Coronary artery (tissue), 2 donors: ENCODE results near the gene PRELID1.
A peak's percentile ranks its signal among the peaks of the same experiment; 100 is the strongest.

Experiments used
- DNase-seq: peaks from one replicate; pipeline ENCODE4 v3.0.0-alpha.2; 2017; ENCODE audit warnings: low spot score
- H3K27ac ChIP-seq, 2 donors: fragments of 200-600 bp; sonication (generic); one replicate each; pipeline ENCODE4 v1.5.1; 2016 to 2019
- H3K4me3 ChIP-seq: fragments of 200-600 bp; sonication (generic); 2 replicates; pipeline ENCODE4 v1.5.1; 2016; ENCODE audit warnings: mild to moderate bottlenecking, moderate library complexity
- TF ChIP-seq, protein P1 (sequence below): fragments of 200-600 bp; sonication (generic); IDR thresholded peaks from one replicate; pipeline ENCODE4 v1.5.1; 2019; ENCODE audit warnings: antibody characterized with exemption

The PRELID1 gene

DNA sequence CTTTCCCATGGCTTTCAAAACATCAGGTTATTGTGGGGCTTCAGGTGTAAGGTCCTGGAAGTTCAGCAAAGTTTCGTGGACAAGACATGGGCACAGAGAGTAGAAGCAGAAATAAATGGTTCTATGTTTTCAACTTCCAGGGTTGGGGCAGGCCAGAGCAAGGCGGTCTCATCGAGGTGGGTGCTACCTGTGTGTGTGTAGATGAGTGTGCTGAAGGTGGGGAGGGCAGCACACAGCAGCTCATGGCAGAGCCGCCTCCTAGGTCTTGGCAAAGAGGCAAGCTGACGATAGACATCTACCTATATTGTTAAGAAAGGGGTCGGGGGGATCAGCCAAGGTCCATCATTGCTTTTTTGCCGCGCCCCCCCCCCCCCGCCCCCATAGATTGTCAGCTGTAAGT, 3.9 kb upstream of the PRELID1 start:
- H3K27ac ChIP-seq, result peak overlapping the region in 1 of 2 donors; percentile 63
- DNase-seq, result no peak
- H3K4me3 ChIP-seq, result no peak overlapping the region
- TF ChIP-seq, protein P1, sequence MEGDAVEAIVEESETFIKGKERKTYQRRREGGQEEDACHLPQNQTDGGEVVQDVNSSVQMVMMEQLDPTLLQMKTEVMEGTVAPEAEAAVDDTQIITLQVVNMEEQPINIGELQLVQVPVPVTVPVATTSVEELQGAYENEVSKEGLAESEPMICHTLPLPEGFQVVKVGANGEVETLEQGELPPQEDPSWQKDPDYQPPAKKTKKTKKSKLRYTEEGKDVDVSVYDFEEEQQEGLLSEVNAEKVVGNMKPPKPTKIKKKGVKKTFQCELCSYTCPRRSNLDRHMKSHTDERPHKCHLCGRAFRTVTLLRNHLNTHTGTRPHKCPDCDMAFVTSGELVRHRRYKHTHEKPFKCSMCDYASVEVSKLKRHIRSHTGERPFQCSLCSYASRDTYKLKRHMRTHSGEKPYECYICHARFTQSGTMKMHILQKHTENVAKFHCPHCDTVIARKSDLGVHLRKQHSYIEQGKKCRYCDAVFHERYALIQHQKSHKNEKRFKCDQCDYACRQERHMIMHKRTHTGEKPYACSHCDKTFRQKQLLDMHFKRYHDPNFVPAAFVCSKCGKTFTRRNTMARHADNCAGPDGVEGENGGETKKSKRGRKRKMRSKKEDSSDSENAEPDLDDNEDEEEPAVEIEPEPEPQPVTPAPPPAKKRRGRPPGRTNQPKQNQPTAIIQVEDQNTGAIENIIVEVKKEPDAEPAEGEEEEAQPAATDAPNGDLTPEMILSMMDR, result no peak

DNA sequence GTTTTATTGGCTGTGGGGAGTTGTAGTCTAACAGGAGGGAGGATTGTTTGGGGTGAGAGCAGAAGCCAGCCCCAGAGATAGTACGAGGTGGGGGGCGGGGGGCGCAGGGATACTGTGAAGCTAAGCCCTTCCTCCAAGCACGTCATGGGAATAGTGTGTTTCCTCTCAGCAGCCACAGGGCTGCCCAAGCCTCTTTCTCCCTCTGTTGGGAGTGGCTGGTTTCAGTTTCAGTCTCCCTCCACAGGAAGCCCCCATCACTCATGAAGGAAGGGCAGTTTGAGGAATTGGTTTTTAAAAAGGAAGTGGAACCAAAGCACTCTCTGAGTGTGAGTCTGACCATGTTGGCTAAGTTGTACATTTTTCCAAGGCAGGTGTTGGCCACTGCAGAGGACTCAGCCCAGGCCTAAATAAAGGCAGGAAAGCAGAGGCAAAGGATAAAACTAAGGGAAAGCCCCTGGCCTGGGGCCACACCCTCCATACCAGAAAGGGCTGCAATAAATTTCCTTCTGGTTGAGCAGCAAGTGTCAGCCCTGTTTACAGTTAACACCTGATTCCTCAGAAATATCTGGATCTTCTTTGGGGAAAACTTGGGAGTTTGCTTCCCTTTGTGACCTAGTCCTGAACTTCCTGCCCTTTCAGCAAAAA, 3.2 kb upstream of the PRELID1 start:
- TF ChIP-seq, protein P1, result no peak
- H3K4me3 ChIP-seq, result no peak overlapping the region
- peak overlapping the region in 1 of 2 donors; percentile 63 for H3K27ac ChIP-seq
- peak; percentile 72 for DNase-seq

DNA sequence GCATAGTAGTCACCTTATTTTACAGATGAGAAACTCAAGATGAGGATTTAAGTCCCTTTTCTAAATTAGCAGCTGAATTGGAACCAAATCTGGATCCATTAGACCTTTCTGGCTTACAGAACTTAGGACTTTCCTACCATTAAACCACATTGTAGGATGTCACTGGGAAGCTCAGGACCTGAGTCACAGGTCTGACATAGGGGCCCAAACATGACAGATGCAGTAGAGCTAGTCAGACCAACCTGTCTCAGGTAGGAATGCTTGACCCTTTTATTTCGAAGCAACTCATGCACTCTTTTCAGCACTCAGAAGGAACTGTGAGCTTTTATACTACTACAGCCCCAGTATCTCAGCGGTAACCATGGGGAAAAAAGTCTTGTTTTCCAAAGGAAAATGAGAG, 2.6 kb upstream of the PRELID1 start:
- Histone ChIP-seq H3K27ac (peak overlapping the region in 1 of 2 donors; percentile 63), H3K4me3 (no peak overlapping the region)
- DNase-seq, result no peak
- TF ChIP-seq, protein P1, result no peak

- TF ChIP-seq, protein P1, result no peak
- no peak for DNase-seq
- Histone ChIP-seq H3K27ac (peak overlapping the region in 1 of 2 donors; percentile 44), H3K4me3 (peak overlapping the region; percentile 16)
Observed at GRCh38 chr5:177301503-177302165, 2.0 kb upstream of the PRELID1 start.

DNA sequence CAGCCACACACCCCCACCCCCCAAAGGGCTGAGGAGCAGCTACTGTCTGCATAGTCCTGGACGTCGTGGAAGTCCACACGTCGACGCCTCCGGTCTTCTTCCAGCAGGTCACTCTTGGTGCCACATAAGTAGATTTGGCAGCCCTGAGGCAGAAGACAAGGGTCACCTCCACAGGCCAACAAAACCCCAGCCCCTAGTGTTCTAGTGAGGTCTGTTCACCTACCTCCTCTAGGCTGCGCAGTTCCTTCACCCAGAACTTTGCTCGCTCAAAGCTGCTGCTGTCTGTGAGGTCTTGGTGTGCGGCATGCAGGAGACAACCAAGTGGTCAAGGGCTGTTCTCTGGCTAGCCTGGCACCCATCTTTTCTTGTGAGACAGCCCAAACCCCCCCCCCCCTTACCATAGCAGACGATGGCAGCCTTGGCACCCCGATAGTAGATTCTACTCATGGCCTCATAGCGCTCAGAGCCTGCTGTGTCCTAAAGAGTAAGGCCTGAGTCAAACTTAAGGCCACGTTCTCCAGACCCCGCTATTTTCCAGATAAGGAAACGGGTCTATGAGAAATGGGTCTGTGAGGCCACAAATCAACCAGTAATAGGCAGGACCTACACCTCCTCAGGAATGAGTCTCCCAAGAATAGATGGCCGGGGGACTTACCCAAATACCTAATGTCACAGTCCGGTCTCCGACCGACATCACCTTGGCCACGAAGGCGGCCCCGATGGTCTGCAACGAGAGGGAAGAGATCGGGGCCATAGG, 1.1 kb upstream of the PRELID1 start:
- TF ChIP-seq, protein P1, result no peak
- peak overlapping the region; percentile 95 for H3K4me3 ChIP-seq
- peak; percentile 70 for DNase-seq
- H3K27ac ChIP-seq, result peak overlapping the region in 1 of 2 donors; percentile 91

DNA sequence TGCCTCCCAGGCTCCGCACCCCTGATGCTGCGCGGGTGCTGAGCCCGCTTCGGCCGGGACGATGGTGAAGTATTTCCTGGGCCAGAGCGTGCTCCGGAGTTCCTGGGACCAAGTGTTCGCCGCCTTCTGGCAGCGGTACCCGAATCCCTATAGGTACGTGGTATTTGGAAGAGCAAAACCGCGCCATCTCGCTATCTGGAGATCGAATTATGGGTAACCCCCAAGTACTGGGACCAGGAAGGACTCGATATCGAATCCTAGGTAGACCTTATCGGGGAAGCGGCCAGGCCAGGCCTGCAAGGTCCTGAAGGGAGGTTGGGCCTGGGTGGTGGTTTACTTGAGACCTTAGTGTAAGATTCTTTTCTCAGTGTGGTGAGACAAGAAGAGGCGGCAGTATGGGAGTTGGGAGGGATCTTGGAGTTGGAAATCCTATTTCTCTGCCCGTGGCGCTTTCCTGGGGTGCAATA, 359 bp downstream of the PRELID1 start:
- peak overlapping the region; percentile 29 to 91 for H3K27ac ChIP-seq
- H3K4me3 ChIP-seq, result peak overlapping the region; percentile 95
- TF ChIP-seq, protein P1, result no peak
- peak; percentile 74 for DNase-seq
